ENCODE measurements around the gene ARL10. TPM values are rescaled to one million over a fixed set of nuclear protein-coding genes. Genes with fewer than 3 reads are reported as not detected.
A peak's percentile ranks its signal among the peaks of the same experiment; 100 is the strongest.

The ARL10 gene
- total RNA-seq, 1 donor from 2014 or later = 6.0 TPM

GRCh38 chr5:176415240-176415951, 50.1 kb downstream of the ARL10 start:
- peaks cover 64% of the 10 kb centered on the region for H3K4me1 ChIP-seq
- intact Hi-C loops (cut with micrococcal nuclease) = no loop called here
- TF ChIP-seq CTCF (IDR thresholded peaks at IDR 0.05; ENCODE audit: borderline replicate concordance) = no peak

GRCh38 chr5:176415952-176416924, 51.0 kb downstream of the ARL10 start, which contains the start of gene CLTB:
Gene CLTB (minus strand): TSS chr5:176416539. CDS start chr5:176416363, 176 bp downstream.
- H3K4me1 ChIP-seq = peaks cover 56% of the 10 kb centered on the region
- intact Hi-C loops (cut with micrococcal nuclease) = no loop called here

More at GRCh38 chr5:176415240-176415951, 50.1 kb downstream of the ARL10 start:
- H3K36me3 ChIP-seq = peaks cover 2% of the 10 kb centered on the region
- H3K4me3 ChIP-seq = peak overlapping the region; percentile 97
- H3K27ac ChIP-seq (replicated peaks) = peak overlapping the region; percentile 93
- no peaks in the 10 kb centered on the region for H3K27me3 ChIP-seq (ENCODE audit: low read depth)
- H3K9me3 ChIP-seq (replicated peaks) = no peaks in the 10 kb centered on the region
- no peak for DNase-seq

GRCh38 chr5:176416965-176417364, 51.7 kb downstream of the ARL10 start:
- H3K36me3 ChIP-seq = no peaks in the 10 kb centered on the region
- H3K4me1 ChIP-seq = peaks cover 49% of the 10 kb centered on the region
- peak overlapping the region; percentile 93 for H3K27ac ChIP-seq (replicated peaks)
- no peak for DNase-seq
- H3K27me3 ChIP-seq (ENCODE audit: low read depth) = no peaks in the 10 kb centered on the region
- H3K4me3 ChIP-seq = peak overlapping the region; percentile 97
- intact Hi-C loops (cut with micrococcal nuclease) = no loop called here
- no peak for TF ChIP-seq CTCF (IDR thresholded peaks at IDR 0.05; ENCODE audit: borderline replicate concordance)
- no peaks in the 10 kb centered on the region for H3K9me3 ChIP-seq (replicated peaks)

More at GRCh38 chr5:176415952-176416924, 51.0 kb downstream of the ARL10 start, which contains the start of gene CLTB:
- peak; percentile 94 for DNase-seq
- no peaks in the 10 kb centered on the region for H3K27me3 ChIP-seq (ENCODE audit: low read depth)
- H3K27ac ChIP-seq (replicated peaks) = peak within 1 kb of the TSS; percentile 93
- TF ChIP-seq CTCF (IDR thresholded peaks at IDR 0.05; ENCODE audit: borderline replicate concordance) = peak; percentile 87
- H3K4me3 ChIP-seq = peak within 1 kb of the TSS; percentile 97
- no peaks in the 10 kb centered on the region for H3K9me3 ChIP-seq (replicated peaks)
- H3K36me3 ChIP-seq = no peaks in the 10 kb centered on the region

- H3K27me3 ChIP-seq (ENCODE audit: low read depth) = peaks cover 3% of the 10 kb centered on the region
- intact Hi-C loops (cut with micrococcal nuclease) = no loop called here
- no peaks in the 10 kb centered on the region for H3K36me3 ChIP-seq
- no peak overlapping the region for H3K27ac ChIP-seq (replicated peaks)
- no peak overlapping the region for H3K4me3 ChIP-seq
- DNase-seq = no peak
- H3K4me1 ChIP-seq = peaks cover 37% of the 10 kb centered on the region
- H3K9me3 ChIP-seq (replicated peaks) = no peaks in the 10 kb centered on the region
- TF ChIP-seq CTCF (IDR thresholded peaks at IDR 0.05; ENCODE audit: borderline replicate concordance) = no peak
Observed at GRCh38 chr5:176418251-176418650, 53.0 kb downstream of the ARL10 start.

GRCh38 chr5:176420086-176420485, 54.8 kb downstream of the ARL10 start:
- Histone ChIP-seq H3K4me3 (no peak overlapping the region), H3K9me3 (replicated peaks) (no peaks in the 10 kb centered on the region), H3K27me3 (ENCODE audit: low read depth) (peaks cover 13% of the 10 kb centered on the region), H3K27ac (replicated peaks) (no peak overlapping the region), H3K4me1 (peaks cover 19% of the 10 kb centered on the region), H3K36me3 (no peaks in the 10 kb centered on the region)
- no peak for DNase-seq
- no peak for TF ChIP-seq CTCF (IDR thresholded peaks at IDR 0.05; ENCODE audit: borderline replicate concordance)
- intact Hi-C loops (cut with micrococcal nuclease) = loop anchor here (5.0 kb wide), 1 partner anchor 167 kb away; no protein-coding TSS in a partner anchor
